ENCODE results near the gene EFHC2.
"Not testable (repeated sequence)": the region's sequence is repeated elsewhere in the genome, so short reads cannot be mapped to it uniquely, and the experiment has no call there.

The EFHC2 gene

GRCh38 chrX:44253575-44253942 is 89.9 kb downstream of the EFHC2 start:
- DNase-seq (ENCODE audit: insufficient read length, low spot score) (no peak), FAIRE-seq (no peak)
- no peak for TF ChIP-seq CTCF (IDR thresholded peaks at IDR 0.05; ENCODE audit: insufficient read depth, missing control alignments)

GRCh38 chrX:44252688-44253574 is 90.5 kb downstream of the EFHC2 start:
- not testable (repeated sequence) for FAIRE-seq; DNase-seq (ENCODE audit: insufficient read length, low spot score)

GRCh38 chrX:44247468-44247867 is 96.0 kb downstream of the EFHC2 start:
- no peak for TF ChIP-seq CTCF (IDR thresholded peaks at IDR 0.05; ENCODE audit: insufficient read depth, missing control alignments)

GRCh38 chrX:44246826-44247225 is 96.6 kb downstream of the EFHC2 start:
- FAIRE-seq (no peak), DNase-seq (ENCODE audit: insufficient read length, low spot score) (no peak)
- no peak for TF ChIP-seq CTCF (IDR thresholded peaks at IDR 0.05; ENCODE audit: insufficient read depth, missing control alignments)

More at GRCh38 chrX:44247468-44247867, 96.0 kb downstream of the EFHC2 start:
- no peak for FAIRE-seq
- DNase-seq (ENCODE audit: insufficient read length, low spot score), result no peak

GRCh38 chrX:44245733-44246132 is 97.7 kb downstream of the EFHC2 start:
- no peak for TF ChIP-seq CTCF (IDR thresholded peaks at IDR 0.05; ENCODE audit: insufficient read depth, missing control alignments)
- FAIRE-seq, result no peak
- DNase-seq (ENCODE audit: insufficient read length, low spot score), result no peak

GRCh38 chrX:44244008-44244407 is 99.5 kb downstream of the EFHC2 start:
- no peak for DNase-seq (ENCODE audit: insufficient read length, low spot score)
- peak; percentile 90 for FAIRE-seq
- TF ChIP-seq CTCF (IDR thresholded peaks at IDR 0.05; ENCODE audit: insufficient read depth, missing control alignments), result peak; percentile 21

- no peak for TF ChIP-seq CTCF (IDR thresholded peaks at IDR 0.05; ENCODE audit: insufficient read depth, missing control alignments)
- no peak for FAIRE-seq
- DNase-seq (ENCODE audit: insufficient read length, low spot score), result no peak
Measured at GRCh38 chrX:44241546-44241945, 101.9 kb downstream of the EFHC2 start.
